H1 (cell line): ENCODE measurements around the gene ZNRF2. TPM values are rescaled to one million over a fixed set of nuclear protein-coding genes. Genes with fewer than 3 reads are reported as not detected.
A peak's percentile ranks its signal among the peaks of the same experiment; 100 is the strongest.

ENCODE experiments used
- CTCF ChIA-PET: fragments of 300-600 bp; sonication (Branson Sonifier 250); formaldehyde crosslinking; loops from one replicate; lab custom pipeline; 2021; ENCODE audit not compliant: partially characterized antibody; lab: Charles Lee
- POLR2A ChIA-PET: fragments of 300-600 bp; sonication (Branson Sonifier 250); formaldehyde crosslinking; loops from one replicate; lab custom pipeline; 2021; ENCODE audit warnings: inconsistent platforms; ENCODE audit not compliant: partially characterized antibody; lab: Charles Lee
- DNase-seq, 2 experiments: peaks; one replicate each; pipeline versions ENCODE4 v3.0.0 to v3.0.0-alpha.2; 2010 to 2022; ENCODE audit warnings: low spot score in 2 of 2, low read depth in 1 of 2, mixed read lengths in 1 of 2
- FAIRE-seq: peaks from 2 replicates; lab custom pipeline; 2011; peaks lifted over from hg19 to GRCh38; lab: Jason Lieb, UNC
- H2AFZ ChIP-seq: 2 replicates; pipeline ENCODE4 v1.8.1; 2012; ENCODE audit warnings: low read length, inconsistent platforms
- H2AK5ac ChIP-seq: 2 replicates; pipeline ENCODE4 v1.6.1; 2013; ENCODE audit warnings: low read depth, low read length
- H2BK120ac ChIP-seq: replicated peaks from 2 replicates; pipeline ENCODE3; 2013; ENCODE audit warnings: low read depth, low read length, inconsistent platforms
- H2BK12ac ChIP-seq: 2 replicates; pipeline ENCODE4 v1.6.1; 2013; ENCODE audit warnings: low read depth, low read length
- H2BK15ac ChIP-seq: 2 replicates; pipeline ENCODE4 v1.6.1; 2013; ENCODE audit warnings: low read length
- H2BK20ac ChIP-seq: 2 replicates; pipeline ENCODE4 v1.6.1; 2013; ENCODE audit warnings: low read length
- H2BK5ac ChIP-seq: 2 replicates; pipeline ENCODE4 v1.6.1; 2013; ENCODE audit warnings: low read depth, low read length
- H3K14ac ChIP-seq: 2 replicates; pipeline ENCODE4 v1.6.1; 2013; ENCODE audit warnings: inconsistent platforms; ENCODE audit not compliant: insufficient read length
- H3K18ac ChIP-seq: 2 replicates; pipeline ENCODE4 v1.6.1; 2013; ENCODE audit warnings: low read length; ENCODE audit errors: extremely low read depth
- H3K23ac ChIP-seq: 2 replicates; pipeline ENCODE4 v1.6.1; 2013; ENCODE audit warnings: inconsistent platforms; ENCODE audit not compliant: insufficient read length
- H3K23me2 ChIP-seq: 2 replicates; pipeline ENCODE4 v1.6.1; 2013; ENCODE audit warnings: low read depth, low read length
- H3K27ac ChIP-seq: 2 replicates; pipeline ENCODE4 v1.6.1; 2011; ENCODE audit warnings: low read depth, low read length, inconsistent platforms
- H3K27me3 ChIP-seq, 4 experiments: replicated peaks in 1 of 4; 1 replicate in 1 of 4; 2 replicates in 3 of 4; pipeline versions ENCODE4 v1.6.1 to v1.8.1; 2011 to 2013; ENCODE audit warnings: low read length in 3 of 4, mild to moderate bottlenecking in 3 of 4, inconsistent platforms in 2 of 4, mixed read lengths in 2 of 4, moderate library complexity in 1 of 4; ENCODE audit not compliant: control insufficient read depth in 3 of 4, insufficient read depth in 3 of 4; ENCODE audit errors: extremely low read depth in 1 of 4
- H3K36me3 ChIP-seq, 4 experiments: 2 replicates each; pipeline versions ENCODE4 v1.6.1 to v1.8.1; 2011 to 2013; ENCODE audit warnings: mild to moderate bottlenecking in 4 of 4, low read length in 3 of 4, moderate library complexity in 2 of 4, control low read depth in 1 of 4, inconsistent platforms in 1 of 4; ENCODE audit not compliant: insufficient read depth in 4 of 4, control insufficient read depth in 2 of 4
- H3K4ac ChIP-seq: replicated peaks from 2 replicates; pipeline ENCODE3; 2013; ENCODE audit warnings: low read length, low read depth, mixed read lengths, inconsistent platforms; ENCODE audit not compliant: insufficient read length
- H3K4me1 ChIP-seq, 4 experiments: replicated peaks in 1 of 4; 1 replicate in 1 of 4; 2 replicates in 3 of 4; pipeline versions ENCODE4 v1.6.1 to v1.8.1; 2011 to 2013; ENCODE audit warnings: low read length in 3 of 4, inconsistent platforms in 2 of 4, mixed read lengths in 1 of 4; ENCODE audit not compliant: insufficient read depth in 4 of 4, control insufficient read depth in 3 of 4
- H3K4me2 ChIP-seq, 2 experiments: 2 replicates each; pipeline versions ENCODE4 v1.6.1 to v1.8.1; 2011 to 2013; ENCODE audit warnings: low read depth in 2 of 2, low read length in 2 of 2, control low read depth in 1 of 2, inconsistent platforms in 1 of 2, mild to moderate bottlenecking in 1 of 2; ENCODE audit not compliant: insufficient read depth in 1 of 2
- H3K4me3 ChIP-seq, 4 experiments: fragments of 200-600, 300-600 bp in 1 of 4; sonication (generic), shearing (Covaris generic), sonication (Bioruptor Twin) in 1 of 4; 2 replicates each; pipeline versions ENCODE4 v1.5.1 to v1.8.1; 2011 to 2016; ENCODE audit warnings: low read length in 4 of 4, low read depth in 3 of 4, control low read depth in 2 of 4, inconsistent platforms in 2 of 4, mild to moderate bottlenecking in 2 of 4, mixed read lengths in 1 of 4, moderate library complexity in 1 of 4; ENCODE audit not compliant: insufficient read depth in 2 of 4; ENCODE audit errors: extremely low read depth in 1 of 4
- H3K56ac ChIP-seq: replicated peaks from 2 replicates; pipeline ENCODE3; 2013; ENCODE audit warnings: low read depth, mild to moderate bottlenecking, mixed read lengths, low read length, inconsistent platforms; ENCODE audit not compliant: insufficient read length
- H3K79me1 ChIP-seq: 2 replicates; pipeline ENCODE4 v1.6.1; 2013; ENCODE audit warnings: low read depth, low read length, control low read depth
- H3K79me2 ChIP-seq, 2 experiments: 2 replicates each; pipeline versions ENCODE4 v1.6.1 to v1.8.1; 2012 to 2013; ENCODE audit warnings: low read length in 2 of 2, mild to moderate bottlenecking in 2 of 2, inconsistent platforms in 1 of 2; ENCODE audit not compliant: insufficient read depth in 2 of 2, control insufficient read depth in 1 of 2
- H3K9ac ChIP-seq, 4 experiments: replicated peaks in 1 of 4; 1 replicate in 1 of 4; 2 replicates in 3 of 4; pipeline versions ENCODE4 v1.6.1 to v1.8.1; 2011 to 2013; ENCODE audit warnings: low read depth in 3 of 4, low read length in 3 of 4, control low read depth in 2 of 4, mild to moderate bottlenecking in 2 of 4, moderate library complexity in 2 of 4, inconsistent platforms in 1 of 4; ENCODE audit errors: extremely low read depth in 1 of 4
- H3K9me3 ChIP-seq, 2 experiments: 2 replicates each; pipeline versions ENCODE4 v1.6.1 to v1.8.1; 2012 to 2013; ENCODE audit warnings: mild to moderate bottlenecking in 2 of 2, moderate library complexity in 2 of 2, control low read depth in 1 of 2, inconsistent platforms in 1 of 2, low read depth in 1 of 2, low read length in 1 of 2, mixed read lengths in 1 of 2; ENCODE audit not compliant: insufficient read depth in 2 of 2
- H4K20me1 ChIP-seq, 2 experiments: replicated peaks in 1 of 2; 2 replicates each; pipeline versions ENCODE3 to v1.8.1; 2011 to 2013; ENCODE audit warnings: inconsistent platforms in 2 of 2, low read length in 2 of 2, mild to moderate bottlenecking in 1 of 2; ENCODE audit not compliant: insufficient read depth in 2 of 2, control insufficient read depth in 1 of 2
- H4K5ac ChIP-seq: 2 replicates; pipeline ENCODE4 v1.6.1; 2013; ENCODE audit warnings: low read length, low read depth, mixed read lengths, inconsistent platforms; ENCODE audit not compliant: insufficient read length
- H4K8ac ChIP-seq: 2 replicates; pipeline ENCODE4 v1.8.0; 2013; ENCODE audit warnings: mild to moderate bottlenecking, moderate library complexity, low read length, inconsistent platforms; ENCODE audit not compliant: insufficient read depth; ENCODE audit errors: extremely low read depth
- H4K91ac ChIP-seq: replicated peaks from 2 replicates; pipeline ENCODE3; 2013; ENCODE audit warnings: low read length, mixed read lengths, inconsistent platforms; ENCODE audit not compliant: insufficient read length
- CHD2 ChIP-seq: IDR thresholded peaks from 2 replicates; pipeline ENCODE4 v1.6.1; 2012; ENCODE audit warnings: low read length, improper control_type of control experiment
- KDM5A ChIP-seq: fragments of 200-600 bp; IDR thresholded peaks from 2 replicates; pipeline ENCODE4 v1.7.1; 2012; ENCODE audit warnings: mild to moderate bottlenecking, low read length, inconsistent platforms, mixed read lengths
- RAD21 ChIP-seq, 2 experiments: IDR thresholded peaks in 1 of 2; conservative IDR thresholded peaks in 1 of 2; 2 replicates each; pipeline ENCODE4 v1.6.1; 2011; ENCODE audit warnings: low read depth in 2 of 2, low read length in 2 of 2, improper control_type of control experiment in 1 of 2, inconsistent platforms in 1 of 2, mild to moderate bottlenecking in 1 of 2, moderate library complexity in 1 of 2
- SIRT6 ChIP-seq: IDR thresholded peaks from one replicate; pipeline ENCODE4 v1.7.1; 2012; ENCODE audit warnings: low read length, inconsistent platforms
- ZNF274 ChIP-seq: IDR thresholded peaks from 2 replicates; pipeline ENCODE4 v1.7.0; 2012; ENCODE audit warnings: low read length, borderline replicate concordance; ENCODE audit errors: extremely low read depth
- WGBS, 2 experiments: shearing (Covaris generic) in 1 of 2; methylation state at CpG; one replicate each; pipeline versions ENCODE4 v1.1.6 to v1.1.7; 2013 to 2015; ENCODE audit warnings: low lambda C conversion rate in 2 of 2, mixed read lengths in 2 of 2, inconsistent platforms in 1 of 2, low coverage in 1 of 2, missing lambda C conversion rate in 1 of 2; ENCODE audit not compliant: insufficient replicate concordance in 2 of 2, insufficient coverage in 1 of 2, insufficient read length in 1 of 2; ENCODE audit errors: extremely low coverage in 1 of 2, missing lambda C conversion rate in 1 of 2; 5-methylcytosine and 5-hydroxymethylcytosine counted together
- polyA plus RNA-seq, 7 experiments: library from polyadenylated mRNA; depleted of rRNA in 3 of 7; stranded (reverse) in 5 of 7; unstranded in 2 of 7; fragments of >200 nt in 5 of 7; fragments of 200-250 nt in 2 of 7; gene quantifications; 1 replicate in 5 of 7; 2 replicates in 1 of 7; 4 replicates in 1 of 7; pipeline versions ENCODE4 v1.2.1 to v1.2.3, GENCODE V29; 2011 to 2013; ENCODE audit warnings: missing spikeins in 2 of 7, mixed read lengths in 2 of 7
- total RNA-seq: library from RNA; stranded (reverse); fragmentation: NEBNext Ultra II Directional; extraction: Animal tissue kit (Norgen Biotek cat#: 25700); gene quantifications from 2 replicates; pipeline ENCODE4 v1.2.1, GENCODE V29; 2021

Gene ZNRF2
- total and polyA plus RNA-seq, 2 of the 8 experiments (the other 6 are each of a cell fraction or from before 2014, with no cell fraction given): 2.9 to 16.2 TPM

DNA sequence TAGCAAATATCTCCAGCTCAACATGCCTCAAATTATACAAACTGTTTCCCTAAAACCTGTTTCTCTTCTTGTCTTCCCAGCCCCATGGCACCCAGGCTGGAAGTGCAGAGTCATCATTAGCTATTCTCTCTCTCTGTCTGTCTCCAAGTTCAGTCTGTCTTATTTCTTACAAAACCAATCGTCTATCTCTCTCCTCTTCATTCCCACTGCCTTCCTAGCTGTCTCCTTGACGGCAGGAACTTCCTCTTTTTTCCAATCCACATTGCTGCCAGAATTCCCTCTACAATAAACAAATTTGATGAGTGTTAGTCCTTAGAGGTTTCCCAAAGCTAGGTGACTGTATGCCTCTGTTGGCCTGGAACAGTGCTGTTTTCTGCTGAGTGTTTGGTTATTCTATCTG is 14.9 kb upstream of the ZNRF2 start:
- no peak overlapping the region for H4K91ac ChIP-seq
- no peak overlapping the region for H3K4me2 ChIP-seq
- FAIRE-seq: no peak
- DNase-seq: peak in 1 of 2 experiments; percentile 17
- H3K79me1 ChIP-seq: no peaks in the 10 kb centered on the region
- H3K27ac ChIP-seq: no peak overlapping the region
- no peak overlapping the region for H4K8ac ChIP-seq
- H4K20me1 ChIP-seq: no peaks in the 10 kb centered on the region
- no peak overlapping the region; a peak in 1 of 7 replicates for H3K9ac ChIP-seq
- ChIA-PET POLR2A (no interaction called here), CTCF (interaction anchor here (0.7 to 1.7 kb wide), 7 partner anchors 10 to 295 kb away, joined by 3 to 5 read pairs (median 4); no protein-coding TSS in a partner anchor)
- no peaks in the 10 kb centered on the region for H3K4me1 ChIP-seq
- H3K18ac ChIP-seq: no peak overlapping the region
- H4K5ac ChIP-seq: no peak overlapping the region
- no peak overlapping the region for H2BK5ac ChIP-seq
- H2AFZ ChIP-seq: no peak overlapping the region
- no peak overlapping the region for H3K56ac ChIP-seq
- no peak overlapping the region for H2BK15ac ChIP-seq
- H2AK5ac ChIP-seq: no peak overlapping the region
- H2BK20ac ChIP-seq: no peak overlapping the region
- H3K36me3 ChIP-seq: no peaks in the 10 kb centered on the region
- H3K79me2 ChIP-seq: no peaks in the 10 kb centered on the region
- no peak overlapping the region for H3K4ac ChIP-seq
- H2BK12ac ChIP-seq: no peak overlapping the region
- H3K23ac ChIP-seq: no peak overlapping the region
- WGBS, 2 experiments: 70% methylated on average over 2 of the region's 2 CpGs; no CpG with 5 or more reads in 1 of the 2 experiments
- TF ChIP-seq RAD21 (IDR thresholded peaks at IDR 0.05 in 1 of 2, conservative IDR thresholded peaks at IDR 0.05 in 1 of 2; ENCODE audit: low read depth in 2 of 2, low read length in 2 of 2): no peak
- no peak for TF ChIP-seq KDM5A
- TF ChIP-seq ZNF274: no peak
- no peak for TF ChIP-seq CHD2
- no peak for TF ChIP-seq SIRT6
- H3K27me3 ChIP-seq: no peaks in the 10 kb centered on the region
- H2BK120ac ChIP-seq: no peak overlapping the region
- H3K23me2 ChIP-seq: no peaks in the 10 kb centered on the region
- no peak overlapping the region for H3K4me3 ChIP-seq
- H3K9me3 ChIP-seq: no peaks in the 10 kb centered on the region
- no peak overlapping the region for H3K14ac ChIP-seq
